Measurements from ENCODE around the gene RAP1A. TPM values are rescaled to one million over a fixed set of nuclear protein-coding genes. Genes with fewer than 3 reads are reported as not detected.

The RAP1A gene
- total RNA-seq, 4 donors from 2014 or later, result 49.4 to 72.1 (median 57.9) TPM

GRCh38 chr1:111719674-111720132 lies 100.1 kb downstream of the RAP1A start:
- Histone ChIP-seq H3K4me1 (peaks cover 49% of the 10 kb centered on the region in 2 donors), H3K27ac (peak overlapping the region; percentile 81 to 93 (median 87)), H3K27me3 (no peaks in the 10 kb centered on the region), H3K9me3 (no peaks in the 10 kb centered on the region), H3K4me3 (peak overlapping the region in 1 of 4 donors; percentile 25), H3K36me3 (no peaks in the 10 kb centered on the region)
- DNase-seq (peak; percentile 72 to 80), ATAC-seq (peak; percentile 68 to 69)
- TF ChIP-seq POLR2A (IDR thresholded peaks at IDR 0.05) (no peak), CTCF (IDR thresholded peaks at IDR 0.05 in 4 of 5, conservative IDR thresholded peaks at IDR 0.05 in 1 of 5) (no peak)
- intact Hi-C loops (cut with DNase I; ENCODE audit: low total_unique reads) (loop anchor here (1.0 kb wide), 2 partner anchors 20 to 36 kb away; partner anchors contain the start of genes DDX20 and INKA2), in situ Hi-C loops (cut with MboI; ENCODE audit: low sequenced_read_pairs in 4 of 4) (loop anchor here in 2 of 4 donors (5.0 kb wide), 2 partner anchors 33 to 38 kb away; partner anchors contain the start of gene DDX20 (in 1 of the 2))

- peaks cover 56% of the 10 kb centered on the region in 2 donors for H3K4me1 ChIP-seq
- in situ Hi-C loops (cut with MboI; ENCODE audit: low sequenced_read_pairs in 4 of 4), result no loop called here
- ATAC-seq, result peak; percentile 76 to 80
- H3K4me3 ChIP-seq, result peak overlapping the region in 1 of 4 donors; percentile 36
- peak; percentile 75 to 82 for DNase-seq
- intact Hi-C loops (cut with DNase I; ENCODE audit: low total_unique reads), result loop anchor here (1.0 kb wide), 1 partner anchor 19 kb away; the partner anchor contains the start of gene INKA2
- no peaks in the 10 kb centered on the region for H3K9me3 ChIP-seq
- no peaks in the 10 kb centered on the region for H3K27me3 ChIP-seq
- peak; percentile 35 to 44 for TF ChIP-seq POLR2A (IDR thresholded peaks at IDR 0.05)
- no peak for TF ChIP-seq CTCF (IDR thresholded peaks at IDR 0.05 in 4 of 5, conservative IDR thresholded peaks at IDR 0.05 in 1 of 5)
- H3K27ac ChIP-seq, result peak overlapping the region; percentile 81 to 93 (median 87)
- no peaks in the 10 kb centered on the region for H3K36me3 ChIP-seq
Observed at GRCh38 chr1:111720274-111720976, 100.8 kb downstream of the RAP1A start.

- in situ Hi-C loops (cut with MboI; ENCODE audit: low sequenced_read_pairs in 4 of 4), result no loop called here
- ATAC-seq (peak in 1 of 2 donors; percentile 11), DNase-seq (no peak)
- TF ChIP-seq CTCF (IDR thresholded peaks at IDR 0.05 in 4 of 5, conservative IDR thresholded peaks at IDR 0.05 in 1 of 5), result no peak
- no peak for TF ChIP-seq POLR2A (IDR thresholded peaks at IDR 0.05)
- intact Hi-C loops (cut with DNase I; ENCODE audit: low total_unique reads), result loop anchor here (1.0 kb wide), 1 partner anchor 18 kb away; the partner anchor contains the start of gene INKA2
- Histone ChIP-seq H3K4me3 (no peak overlapping the region), H3K27ac (peak overlapping the region; percentile 81 to 93 (median 87)), H3K4me1 (peaks cover 63% of the 10 kb centered on the region in 2 donors), H3K36me3 (no peaks in the 10 kb centered on the region), H3K27me3 (no peaks in the 10 kb centered on the region), H3K9me3 (no peaks in the 10 kb centered on the region)
Observed at GRCh38 chr1:111720977-111721786, 101.6 kb downstream of the RAP1A start.

GRCh38 chr1:111723091-111723806 lies 103.7 kb downstream of the RAP1A start:
- in situ Hi-C loops (cut with MboI; ENCODE audit: low sequenced_read_pairs in 4 of 4), result no loop called here
- H3K4me1 ChIP-seq, result peaks cover 78 to 84% of the 10 kb centered on the region in 2 donors

More at GRCh38 chr1:111723091-111723806, 103.7 kb downstream of the RAP1A start:
- ATAC-seq (no peak), DNase-seq (no peak)
- Histone ChIP-seq H3K27ac (peak overlapping the region in 1 of 4 donors; percentile 28), H3K4me3 (no peak overlapping the region), H3K36me3 (no peaks in the 10 kb centered on the region), H3K27me3 (no peaks in the 10 kb centered on the region), H3K9me3 (no peaks in the 10 kb centered on the region)
- TF ChIP-seq POLR2A (IDR thresholded peaks at IDR 0.05) (no peak), CTCF (IDR thresholded peaks at IDR 0.05 in 4 of 5, conservative IDR thresholded peaks at IDR 0.05 in 1 of 5) (no peak)
- intact Hi-C loops (cut with DNase I; ENCODE audit: low total_unique reads), result no loop called here

All from gastrocnemius medialis (tissue), 4 donors.